Hepatocyte (in vitro differentiated cells): ENCODE data around the gene TIPARP.

ENCODE experiments used
- EZH2 ChIP-seq: fragments of 200-600 bp; sonication (generic); IDR thresholded peaks from 2 replicates; pipeline ENCODE4 v1.6.1; 2016; ENCODE audit warnings: antibody characterized with exemption, mild to moderate bottlenecking, borderline replicate concordance
- TF ChIP-seq, protein P1 (sequence below): fragments of 200-600 bp; sonication (generic); IDR thresholded peaks from 2 replicates; pipeline ENCODE4 v1.5.1; 2016; ENCODE audit warnings: antibody characterized with exemption, mild to moderate bottlenecking; ENCODE audit not compliant: poor library complexity

DNA sequence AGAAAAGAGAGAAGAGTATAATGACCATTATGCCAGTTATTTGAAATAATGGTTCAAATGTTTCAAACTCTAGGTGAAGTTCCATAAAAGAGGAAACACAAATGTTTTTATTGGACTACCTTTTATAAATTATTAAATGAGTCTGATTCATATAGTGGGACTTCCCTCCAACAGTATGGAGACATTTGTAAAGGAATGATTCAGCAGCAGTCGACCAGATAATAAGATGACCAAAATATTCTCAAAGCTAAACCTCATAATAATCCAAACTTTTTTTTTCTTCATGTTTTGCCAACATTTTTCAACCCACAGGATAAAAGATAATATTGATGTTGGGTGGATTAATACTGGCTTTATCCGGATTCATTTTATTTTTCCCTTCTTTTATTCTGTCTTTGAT is 18.8 kb downstream of the TIPARP start:
- TF ChIP-seq, protein P1, sequence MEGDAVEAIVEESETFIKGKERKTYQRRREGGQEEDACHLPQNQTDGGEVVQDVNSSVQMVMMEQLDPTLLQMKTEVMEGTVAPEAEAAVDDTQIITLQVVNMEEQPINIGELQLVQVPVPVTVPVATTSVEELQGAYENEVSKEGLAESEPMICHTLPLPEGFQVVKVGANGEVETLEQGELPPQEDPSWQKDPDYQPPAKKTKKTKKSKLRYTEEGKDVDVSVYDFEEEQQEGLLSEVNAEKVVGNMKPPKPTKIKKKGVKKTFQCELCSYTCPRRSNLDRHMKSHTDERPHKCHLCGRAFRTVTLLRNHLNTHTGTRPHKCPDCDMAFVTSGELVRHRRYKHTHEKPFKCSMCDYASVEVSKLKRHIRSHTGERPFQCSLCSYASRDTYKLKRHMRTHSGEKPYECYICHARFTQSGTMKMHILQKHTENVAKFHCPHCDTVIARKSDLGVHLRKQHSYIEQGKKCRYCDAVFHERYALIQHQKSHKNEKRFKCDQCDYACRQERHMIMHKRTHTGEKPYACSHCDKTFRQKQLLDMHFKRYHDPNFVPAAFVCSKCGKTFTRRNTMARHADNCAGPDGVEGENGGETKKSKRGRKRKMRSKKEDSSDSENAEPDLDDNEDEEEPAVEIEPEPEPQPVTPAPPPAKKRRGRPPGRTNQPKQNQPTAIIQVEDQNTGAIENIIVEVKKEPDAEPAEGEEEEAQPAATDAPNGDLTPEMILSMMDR, result no peak
- no peak for TF ChIP-seq EZH2
